GM12891 (cell line): ENCODE results near the gene FCAMR.

Experiments
- POLR2A ChIP-seq: IDR thresholded peaks from 2 replicates; pipeline ENCODE4 v1.6.1; 2011; ENCODE audit warnings: low read depth, low read length, control low read depth
- POLR2AphosphoS5 ChIP-seq: IDR thresholded peaks from 2 replicates; pipeline ENCODE4 v1.6.1; 2011; ENCODE audit warnings: low read depth, low read length, control low read depth
- POU2F2 ChIP-seq: IDR thresholded peaks from 2 replicates; pipeline ENCODE4 v1.6.1; 2011; ENCODE audit warnings: low read depth, mild to moderate bottlenecking, control low read depth, low read length, moderate library complexity
- SPI1 ChIP-seq: IDR thresholded peaks from 2 replicates; pipeline ENCODE4 v1.6.1; 2011; ENCODE audit warnings: low read depth, low read length, control low read depth
- TAF1 ChIP-seq: IDR thresholded peaks from 2 replicates; pipeline ENCODE4 v1.6.1; 2011; ENCODE audit warnings: low read depth, low read length, control low read depth

GRCh38 chr1:207009182-207009850, 39.1 kb upstream of the FCAMR start:
- TF ChIP-seq POLR2A, result no peak
- no peak for TF ChIP-seq TAF1
- no peak for TF ChIP-seq POLR2AphosphoS5
- no peak for TF ChIP-seq POU2F2
- TF ChIP-seq SPI1, result no peak
